Measurements from ENCODE around the gene FARS2.

The FARS2 gene

GRCh38 chr6:5469101-5469846 is 208.0 kb downstream of the FARS2 start:
- no peak for DNase-seq (ENCODE audit: low spot score)

- DNase-seq (ENCODE audit: low spot score): no peak
These were observed 209.7 kb downstream of the FARS2 start for GRCh38 chr6:5471044-5471443.

- DNase-seq (ENCODE audit: low spot score): no peak
These were observed 210.5 kb downstream of the FARS2 start for GRCh38 chr6:5471637-5472398.

GRCh38 chr6:5472571-5472970 is 211.3 kb downstream of the FARS2 start:
- DNase-seq (ENCODE audit: low spot score): no peak

- DNase-seq (ENCODE audit: low spot score): no peak
These were observed 214.5 kb downstream of the FARS2 start for GRCh38 chr6:5475779-5476178.

- DNase-seq (ENCODE audit: low spot score): no peak
These were observed 217.1 kb downstream of the FARS2 start for GRCh38 chr6:5478380-5478779.

- DNase-seq (ENCODE audit: low spot score): no peak
These were observed 219.7 kb downstream of the FARS2 start for GRCh38 chr6:5481033-5481432.

- no peak for DNase-seq (ENCODE audit: low spot score)
These were observed 220.4 kb downstream of the FARS2 start for GRCh38 chr6:5481750-5482149.

GRCh38 chr6:5482619-5483018 is 221.3 kb downstream of the FARS2 start:
- no peak for DNase-seq (ENCODE audit: low spot score)

GRCh38 chr6:5484692-5485091 is 223.4 kb downstream of the FARS2 start:
- no peak for DNase-seq (ENCODE audit: low spot score)

GRCh38 chr6:5486214-5486613 is 224.9 kb downstream of the FARS2 start:
- no peak for DNase-seq (ENCODE audit: low spot score)

- DNase-seq (ENCODE audit: low spot score): no peak
These were observed 229.3 kb downstream of the FARS2 start for GRCh38 chr6:5490501-5491069.

GRCh38 chr6:5492356-5492755 is 231.0 kb downstream of the FARS2 start:
- no peak for DNase-seq (ENCODE audit: low spot score)

- DNase-seq (ENCODE audit: low spot score): no peak
These were observed 232.5 kb downstream of the FARS2 start for GRCh38 chr6:5493806-5494205.

- DNase-seq (ENCODE audit: low spot score): no peak
These were observed 236.7 kb downstream of the FARS2 start for GRCh38 chr6:5497896-5498578.

GRCh38 chr6:5498579-5498899 is 237.2 kb downstream of the FARS2 start:
- DNase-seq (ENCODE audit: low spot score): no peak

- no peak for DNase-seq (ENCODE audit: low spot score)
These were observed 238.5 kb downstream of the FARS2 start for GRCh38 chr6:5499644-5500306.

- no peak for DNase-seq (ENCODE audit: low spot score)
These were observed 240.5 kb downstream of the FARS2 start for GRCh38 chr6:5501837-5502236.

- DNase-seq (ENCODE audit: low spot score): no peak
These were observed 242.8 kb downstream of the FARS2 start for GRCh38 chr6:5504078-5504477.

- DNase-seq (ENCODE audit: low spot score): no peak
These were observed 244.8 kb downstream of the FARS2 start for GRCh38 chr6:5506149-5506548.

GRCh38 chr6:5506597-5506996 is 245.3 kb downstream of the FARS2 start:
- no peak for DNase-seq (ENCODE audit: low spot score)

GRCh38 chr6:5507131-5507681 is 245.9 kb downstream of the FARS2 start:
- no peak for DNase-seq (ENCODE audit: low spot score)

Measured in hematopoietic multipotent progenitor cell treated with erythropoietin and hydrocortisone succinate and interleukin-3 and kit ligand, for 17 days (in vitro differentiated cells).